ENCODE measurements around the gene CTSD. TPM values are rescaled to one million over a fixed set of nuclear protein-coding genes. Genes with fewer than 3 reads are reported as not detected.

The CTSD gene
- polyA plus RNA-seq, 1 of the 3 experiments (the other 2 are of a cell fraction), result 187 TPM

DNA sequence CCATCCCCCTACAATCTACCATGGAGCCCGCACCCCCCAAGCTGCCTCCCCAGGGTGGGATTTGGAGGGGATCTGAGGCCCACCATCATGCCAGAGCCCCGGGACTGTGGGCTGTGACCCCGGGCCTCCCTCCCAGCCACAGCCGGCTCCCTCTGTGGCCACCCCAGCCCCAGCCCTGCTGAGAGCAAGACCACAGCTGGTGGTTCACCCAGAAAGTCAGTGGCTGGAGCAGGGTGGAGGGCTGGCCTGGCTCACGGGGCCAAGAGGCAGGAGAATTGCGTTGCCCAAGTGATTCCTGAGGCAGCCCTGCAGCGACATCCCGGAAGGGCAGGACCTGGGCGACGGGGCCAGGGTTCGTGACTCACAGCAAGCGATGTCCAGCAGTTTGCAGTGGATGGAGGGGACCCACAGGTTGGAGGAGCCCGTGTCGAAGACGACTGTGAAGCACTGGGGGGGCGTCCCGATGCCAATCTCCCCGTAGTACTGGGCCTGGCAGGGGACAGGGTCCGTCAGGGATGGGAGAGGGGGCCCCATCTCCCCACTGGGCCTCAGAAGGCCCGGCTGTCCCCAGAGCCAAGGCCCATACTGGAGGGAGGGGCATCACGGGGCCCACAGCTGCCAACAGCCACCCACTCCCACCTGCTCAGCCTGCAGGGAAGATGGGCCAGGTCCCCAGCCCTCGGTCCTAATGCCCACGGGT lies 4.4 kb downstream of the CTSD start:
- 0 out of 2 replicates have a peak, but pooled peaks cover 3% of the 10 kb centered on the region for H4K20me1 ChIP-seq (ENCODE audit: insufficient read depth)
- CTCF ChIA-PET, result interaction anchor here (1.0 kb wide), 1 partner anchor 23 kb away, joined by 3 read pairs; no protein-coding TSS in a partner anchor
- WGBS (ENCODE audit: low lambda C conversion rate), result 93% methylated on average over 3 of the region's 23 CpGs
- H3K4me3 ChIP-seq (ENCODE audit: low read depth in 2 of 2, low read length in 1 of 2), result no peak overlapping the region
- no peaks in the 10 kb centered on the region for H3K9me3 ChIP-seq
- H3K9me2 ChIP-seq, result no peaks in the 10 kb centered on the region
- no peak overlapping the region for H3K9ac ChIP-seq
- H3K27ac ChIP-seq (ENCODE audit: low read depth in 2 of 2, low read length in 1 of 2), result no peak overlapping the region
- H3K4me1 ChIP-seq (ENCODE audit: control insufficient read depth in 1 of 2, insufficient read depth in 2 of 2, low read depth in 1 of 2, low read length in 1 of 2), result peaks cover 1 to 16% of the 10 kb centered on the region in 2 experiments; a peak in 3 of 4 replicates
- H3F3A ChIP-seq (replicated peaks; ENCODE audit: insufficient read depth), result no peaks in the 10 kb centered on the region
- POLR2A ChIA-PET, result no interaction called here
- no peak overlapping the region for H3K4me2 ChIP-seq
- no peak for DNase-seq
- H3K36me3 ChIP-seq (replicated peaks in 1 of 2; ENCODE audit: control insufficient read depth in 1 of 2, insufficient read depth in 2 of 2, low read length in 1 of 2), result peaks cover 0 to 42% of the 10 kb centered on the region in 2 experiments
- H3K79me2 ChIP-seq (ENCODE audit: insufficient read depth), result peaks cover 21% of the 10 kb centered on the region
- no peaks in the 10 kb centered on the region for H3K27me3 ChIP-seq (ENCODE audit: insufficient read depth)
- no peak overlapping the region for H2AFZ ChIP-seq (ENCODE audit: low read depth)
- no peak for TF ChIP-seq RFX5 (IDR thresholded peaks at IDR 0.05; ENCODE audit: low read length)
- no peak for TF ChIP-seq EZH2phosphoT487 (IDR thresholded peaks at IDR 0.05; ENCODE audit: borderline replicate concordance, low read depth)
- TF ChIP-seq RXRA (IDR thresholded peaks at IDR 0.05; ENCODE audit: borderline replicate concordance, low read depth), result no peak
- no peak for TF ChIP-seq RCOR1 (IDR thresholded peaks at IDR 0.05; ENCODE audit: low read length)
- no peak for TF ChIP-seq TAF1 (IDR thresholded peaks at IDR 0.05; ENCODE audit: borderline replicate concordance, low read depth, low read length)
- TF ChIP-seq, protein P1, sequence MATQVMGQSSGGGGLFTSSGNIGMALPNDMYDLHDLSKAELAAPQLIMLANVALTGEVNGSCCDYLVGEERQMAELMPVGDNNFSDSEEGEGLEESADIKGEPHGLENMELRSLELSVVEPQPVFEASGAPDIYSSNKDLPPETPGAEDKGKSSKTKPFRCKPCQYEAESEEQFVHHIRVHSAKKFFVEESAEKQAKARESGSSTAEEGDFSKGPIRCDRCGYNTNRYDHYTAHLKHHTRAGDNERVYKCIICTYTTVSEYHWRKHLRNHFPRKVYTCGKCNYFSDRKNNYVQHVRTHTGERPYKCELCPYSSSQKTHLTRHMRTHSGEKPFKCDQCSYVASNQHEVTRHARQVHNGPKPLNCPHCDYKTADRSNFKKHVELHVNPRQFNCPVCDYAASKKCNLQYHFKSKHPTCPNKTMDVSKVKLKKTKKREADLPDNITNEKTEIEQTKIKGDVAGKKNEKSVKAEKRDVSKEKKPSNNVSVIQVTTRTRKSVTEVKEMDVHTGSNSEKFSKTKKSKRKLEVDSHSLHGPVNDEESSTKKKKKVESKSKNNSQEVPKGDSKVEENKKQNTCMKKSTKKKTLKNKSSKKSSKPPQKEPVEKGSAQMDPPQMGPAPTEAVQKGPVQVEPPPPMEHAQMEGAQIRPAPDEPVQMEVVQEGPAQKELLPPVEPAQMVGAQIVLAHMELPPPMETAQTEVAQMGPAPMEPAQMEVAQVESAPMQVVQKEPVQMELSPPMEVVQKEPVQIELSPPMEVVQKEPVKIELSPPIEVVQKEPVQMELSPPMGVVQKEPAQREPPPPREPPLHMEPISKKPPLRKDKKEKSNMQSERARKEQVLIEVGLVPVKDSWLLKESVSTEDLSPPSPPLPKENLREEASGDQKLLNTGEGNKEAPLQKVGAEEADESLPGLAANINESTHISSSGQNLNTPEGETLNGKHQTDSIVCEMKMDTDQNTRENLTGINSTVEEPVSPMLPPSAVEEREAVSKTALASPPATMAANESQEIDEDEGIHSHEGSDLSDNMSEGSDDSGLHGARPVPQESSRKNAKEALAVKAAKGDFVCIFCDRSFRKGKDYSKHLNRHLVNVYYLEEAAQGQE (IDR thresholded peaks at IDR 0.05; ENCODE audit: low read depth, low read length), result no peak
- no peak for TF ChIP-seq RAD21 (IDR thresholded peaks at IDR 0.05; ENCODE audit: low read length)
- TF ChIP-seq, protein P2, sequence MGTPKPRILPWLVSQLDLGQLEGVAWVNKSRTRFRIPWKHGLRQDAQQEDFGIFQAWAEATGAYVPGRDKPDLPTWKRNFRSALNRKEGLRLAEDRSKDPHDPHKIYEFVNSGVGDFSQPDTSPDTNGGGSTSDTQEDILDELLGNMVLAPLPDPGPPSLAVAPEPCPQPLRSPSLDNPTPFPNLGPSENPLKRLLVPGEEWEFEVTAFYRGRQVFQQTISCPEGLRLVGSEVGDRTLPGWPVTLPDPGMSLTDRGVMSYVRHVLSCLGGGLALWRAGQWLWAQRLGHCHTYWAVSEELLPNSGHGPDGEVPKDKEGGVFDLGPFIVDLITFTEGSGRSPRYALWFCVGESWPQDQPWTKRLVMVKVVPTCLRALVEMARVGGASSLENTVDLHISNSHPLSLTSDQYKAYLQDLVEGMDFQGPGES (IDR thresholded peaks at IDR 0.05; ENCODE audit: low read depth, low read length), result no peak
- no peak for TF ChIP-seq NFIC (IDR thresholded peaks at IDR 0.05; ENCODE audit: borderline replicate concordance)
- no peak for TF ChIP-seq NRF1 (IDR thresholded peaks at IDR 0.05; ENCODE audit: low read depth, low read length)
- no peak for TF ChIP-seq CHD2 (IDR thresholded peaks at IDR 0.05; ENCODE audit: low read length, partially characterized antibody)
- no peak for TF ChIP-seq GABPA (IDR thresholded peaks at IDR 0.05; ENCODE audit: low read depth)
- no peak for TF ChIP-seq GATA2 (CRISPR knock-in tag; IDR thresholded peaks at IDR 0.05)
- TF ChIP-seq ELF1 (IDR thresholded peaks at IDR 0.05), result no peak
